Pancreas (tissue), 10 donors: Measurements from ENCODE around the gene ALOXE3. TPM values are rescaled to one million over a fixed set of nuclear protein-coding genes. Genes with fewer than 3 reads are reported as not detected.
A peak's percentile ranks its signal among the peaks of the same experiment; 100 is the strongest.

Experiments
- ATAC-seq, 4 donors: fragments of 200-7000 bp; cut with Tn5 transposase; one replicate each; pipeline versions ENCODE4 v1.8.0 to v1.9.1; 2020; ENCODE audit warnings: mild to moderate bottlenecking in 4 of 4, moderate library complexity in 4 of 4
- DNase-seq, 6 donors: peaks; one replicate each; pipeline ENCODE4 v3.0.0-alpha.2; 2020
- FAIRE-seq: peaks from 2 replicates; lab custom pipeline; 2012; peaks lifted over from hg19 to GRCh38; lab: Jason Lieb, UNC
- H3K27ac ChIP-seq, 4 donors: fragments of 200-600 bp; sonication (generic); 1 replicate in 3 of 4; 2 replicates in 1 of 4; pipeline versions ENCODE4 v1.5.0 to v1.8.0; 2020
- H3K27me3 ChIP-seq, 4 donors: fragments of 200-600 bp; one replicate each; pipeline ENCODE4 v1.8.0; 2021
- H3K36me3 ChIP-seq, 3 donors: fragments of 200-600 bp; sonication (generic) in 1 of 3; one replicate each; pipeline versions ENCODE4 v1.5.0 to v1.8.0; 2020 to 2021
- H3K4me1 ChIP-seq, 3 donors: fragments of 200-600 bp; one replicate each; pipeline ENCODE4 v1.8.0; 2021
- H3K4me3 ChIP-seq, 4 donors: fragments of 200-600 bp; sonication (generic) in 2 of 4; one replicate each; pipeline versions ENCODE4 v1.5.0 to v1.8.0; 2020 to 2021
- H3K9me3 ChIP-seq, 4 donors: fragments of 200-600 bp; one replicate each; pipeline ENCODE4 v1.8.0; 2021
- WGBS, 2 donors: extraction: QIAGEN DNeasy Blood & Tissue Kit; methylation state at CpG; one replicate each; pipeline ENCODE4 v1.1.7; 2013; 5-methylcytosine and 5-hydroxymethylcytosine counted together
- intact Hi-C, 3 donors: fragments of 100-400 bp; cut with DNase I; formaldehyde crosslinking; loops; one replicate each; pipeline versions ENCODE4 v1.11.1 to v1.14.2; 2022
- polyA plus RNA-seq, 2 donors: library from polyadenylated mRNA; stranded (reverse); fragments of 200-250 nt; gene quantifications; one replicate each; pipeline ENCODE4 v1.2.3, GENCODE V29; 2013
- total RNA-seq, 6 donors: library from RNA; stranded (reverse); fragmentation: NEBNext Ultra II Directional in 4 of 6; extraction: Animal tissue kit (Norgen Biotek cat#: 25700) in 4 of 6; gene quantifications; one replicate each; pipeline versions ENCODE4 v1.2.1 to v1.2.4, GENCODE V29; 2021 to 2023
- TF ChIP-seq, protein P1 (sequence below), 4 donors: fragments of 200-600 bp; sonication (generic) in 3 of 4; IDR thresholded peaks; one replicate each; pipeline versions ENCODE4 v1.5.0 to v1.8.0; 2021; ENCODE audit warnings: antibody characterized with exemption in 4 of 4
- donor health status: healthy with polysubstance abuse.
- donor health status: DM: no; HTN: no; CAD: no; lungs with moderate emphysema.
- donor health status: DM: no; HTN: no; CAD: no.
- donor health status: control.
- donor health status: control.
- donor health status: Bipolar disorder and iron deficiency.
- donor health status: DM: yes; HTN: yes; CAD: no.
- donor health status: DM: no; HTN: no; CAD: no.
- donor health status: DM: no; HTN: no; CAD: no.
- donor health status: DM: yes; HTN: yes; CAD: no.

Gene ALOXE3
- total and polyA plus RNA-seq, 8 donors: 0.35 TPM; not detected in 7

GRCh38 chr17:8121681-8122421, 3.5 kb upstream of the ALOXE3 start:
- TF ChIP-seq, protein P1, sequence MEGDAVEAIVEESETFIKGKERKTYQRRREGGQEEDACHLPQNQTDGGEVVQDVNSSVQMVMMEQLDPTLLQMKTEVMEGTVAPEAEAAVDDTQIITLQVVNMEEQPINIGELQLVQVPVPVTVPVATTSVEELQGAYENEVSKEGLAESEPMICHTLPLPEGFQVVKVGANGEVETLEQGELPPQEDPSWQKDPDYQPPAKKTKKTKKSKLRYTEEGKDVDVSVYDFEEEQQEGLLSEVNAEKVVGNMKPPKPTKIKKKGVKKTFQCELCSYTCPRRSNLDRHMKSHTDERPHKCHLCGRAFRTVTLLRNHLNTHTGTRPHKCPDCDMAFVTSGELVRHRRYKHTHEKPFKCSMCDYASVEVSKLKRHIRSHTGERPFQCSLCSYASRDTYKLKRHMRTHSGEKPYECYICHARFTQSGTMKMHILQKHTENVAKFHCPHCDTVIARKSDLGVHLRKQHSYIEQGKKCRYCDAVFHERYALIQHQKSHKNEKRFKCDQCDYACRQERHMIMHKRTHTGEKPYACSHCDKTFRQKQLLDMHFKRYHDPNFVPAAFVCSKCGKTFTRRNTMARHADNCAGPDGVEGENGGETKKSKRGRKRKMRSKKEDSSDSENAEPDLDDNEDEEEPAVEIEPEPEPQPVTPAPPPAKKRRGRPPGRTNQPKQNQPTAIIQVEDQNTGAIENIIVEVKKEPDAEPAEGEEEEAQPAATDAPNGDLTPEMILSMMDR (IDR thresholded peaks at IDR 0.05): peak in 1 of 4 donors; percentile 17
- peaks cover 17 to 58% (median 28%) of the 10 kb centered on the region in 3 donors for H3K4me1 ChIP-seq
- FAIRE-seq: no peak
- ATAC-seq: peak in 2 of 4 donors; percentile 8 to 10
- WGBS, 2 donors: 1% methylated on average over 60 to 76 of the region's 76 CpGs
- H3K4me3 ChIP-seq: peak overlapping the region; percentile 18 to 57 (median 36)
- intact Hi-C loops: loop anchor here in 1 of 3 donors (10.0 kb wide), 1 partner anchor 63 kb away; no protein-coding TSS in a partner anchor
- H3K27me3 ChIP-seq: peaks cover 0 to 6% (median 0%) of the 10 kb centered on the region in 4 donors
- H3K27ac ChIP-seq: no peak overlapping the region
- H3K9me3 ChIP-seq: no peaks in the 10 kb centered on the region
- DNase-seq: peak in 5 of 6 donors; percentile 36 to 87 (median 67)
- no peaks in the 10 kb centered on the region for H3K36me3 ChIP-seq

DNA sequence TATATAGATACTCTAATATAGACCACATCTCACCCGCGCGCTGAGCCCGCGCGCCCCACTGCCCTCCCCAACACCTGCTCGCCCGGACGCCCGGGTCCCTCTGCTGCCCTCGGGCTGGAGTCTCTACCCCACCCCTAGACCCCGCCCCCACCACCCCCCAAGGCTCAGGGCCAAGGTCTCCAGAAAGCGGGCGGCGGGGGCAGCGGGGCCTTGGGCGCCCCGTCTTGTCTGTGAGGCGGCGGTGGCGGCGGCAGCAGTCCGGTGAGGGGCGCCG, 3.0 kb upstream of the ALOXE3 start:
- Histone ChIP-seq H3K36me3 (no peaks in the 10 kb centered on the region), H3K27me3 (peaks cover 0 to 6% (median 0%) of the 10 kb centered on the region in 4 donors), H3K27ac (no peak overlapping the region), H3K4me3 (peak overlapping the region in 3 of 4 donors; percentile 18 to 57 (median 38)), H3K4me1 (peaks cover 17 to 58% (median 28%) of the 10 kb centered on the region in 3 donors), H3K9me3 (no peaks in the 10 kb centered on the region)
- FAIRE-seq (no peak), ATAC-seq (no peak), DNase-seq (peak in 1 of 6 donors; percentile 86)
- 0% methylated on average over 13 to 25 of the region's 25 CpGs for WGBS, 2 donors
- TF ChIP-seq, protein P1 (IDR thresholded peaks at IDR 0.05): no peak
- intact Hi-C loops: loop anchor here in 1 of 3 donors (10.0 kb wide), 1 partner anchor 63 kb away; no protein-coding TSS in a partner anchor

GRCh38 chr17:8120520-8121406, 2.4 kb upstream of the ALOXE3 start:
- Histone ChIP-seq H3K27me3 (peaks cover 0 to 6% (median 0%) of the 10 kb centered on the region in 4 donors), H3K36me3 (no peaks in the 10 kb centered on the region), H3K9me3 (no peaks in the 10 kb centered on the region), H3K27ac (peak overlapping the region in 2 of 4 donors; percentile 17 to 54), H3K4me1 (peaks cover 17 to 54% (median 28%) of the 10 kb centered on the region in 3 donors), H3K4me3 (peak overlapping the region in 2 of 4 donors; percentile 38 to 57)
- FAIRE-seq (no peak), DNase-seq (peak; percentile 63 to 91 (median 82)), ATAC-seq (peak; percentile 10 to 28 (median 22))
- intact Hi-C loops: loop anchor here in 1 of 3 donors (10.0 kb wide), 1 partner anchor 64 kb away; no protein-coding TSS in a partner anchor
- TF ChIP-seq, protein P1 (IDR thresholded peaks at IDR 0.05): peak in 1 of 4 donors; percentile 8
- 1 to 2% methylated on average over 35 to 40 of the region's 40 CpGs for WGBS, 2 donors

DNA sequence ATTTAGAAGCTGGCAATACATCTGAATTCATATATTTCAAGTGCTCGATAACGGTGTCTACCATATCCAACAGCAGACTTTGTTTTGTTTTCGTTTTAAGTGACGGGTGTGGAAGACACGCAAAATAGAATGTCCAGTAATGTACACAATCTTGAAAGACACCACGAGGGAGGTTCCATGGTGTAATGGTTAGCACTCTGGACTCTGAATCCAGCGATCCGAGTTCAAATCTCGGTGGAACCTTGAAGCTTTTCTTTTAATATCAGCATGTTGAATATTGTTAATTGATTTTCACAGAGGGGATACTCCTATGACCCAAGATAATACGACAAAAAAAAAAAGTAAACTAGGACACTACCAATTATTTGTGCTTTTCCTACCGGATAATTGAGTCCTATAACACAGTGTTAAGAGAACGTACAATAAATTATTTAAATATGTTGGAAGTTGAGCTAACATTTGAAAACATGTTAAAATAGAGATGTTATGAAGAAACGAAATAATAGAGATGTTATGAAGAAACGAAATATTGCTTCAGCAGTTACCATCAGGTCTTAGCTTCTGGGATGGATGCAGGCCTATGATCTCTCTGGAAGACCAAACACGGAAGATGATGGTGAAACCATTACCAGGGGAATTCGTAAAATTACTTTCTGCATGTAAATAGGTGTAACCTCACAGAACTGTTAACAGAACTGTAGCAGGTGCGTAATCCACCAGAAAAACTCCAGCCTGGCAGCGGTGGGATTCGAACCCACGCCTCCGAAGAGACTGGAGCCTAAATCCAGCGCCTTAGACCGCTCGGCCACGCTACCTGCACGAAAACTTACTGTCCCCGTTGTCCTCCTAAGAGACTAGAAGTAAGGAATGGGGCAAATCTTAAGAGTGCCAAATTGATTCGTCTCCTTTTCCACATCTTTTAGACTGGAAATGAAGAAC, 1.5 kb upstream of the ALOXE3 start:
- intact Hi-C loops: loop anchor here in 2 of 3 donors (2.0 to 10.0 kb wide), 3 partner anchors 55 to 67 kb away; no protein-coding TSS in a partner anchor
- peaks cover 12 to 47% (median 28%) of the 10 kb centered on the region in 3 donors for H3K4me1 ChIP-seq
- DNase-seq (peak; percentile 72 to 91 (median 82)), ATAC-seq (peak; percentile 62 to 77 (median 66)), FAIRE-seq (peak; percentile 93)
- H3K27ac ChIP-seq: peak overlapping the region in 2 of 4 donors; percentile 69 to 73
- no peaks in the 10 kb centered on the region for H3K9me3 ChIP-seq
- no peaks in the 10 kb centered on the region for H3K36me3 ChIP-seq
- peaks cover 0 to 9% (median 0%) of the 10 kb centered on the region in 4 donors for H3K27me3 ChIP-seq
- peak overlapping the region in 2 of 4 donors; percentile 42 to 57 for H3K4me3 ChIP-seq
- 0 to 1% methylated on average over 28 of the region's 28 CpGs for WGBS, 2 donors
- TF ChIP-seq, protein P1 (IDR thresholded peaks at IDR 0.05): no peak
